ENCODE data around the gene SEPTIN1. TPM values are rescaled to one million over a fixed set of nuclear protein-coding genes. Genes with fewer than 3 reads are reported as not detected.

SEPTIN1 gene
- total and polyA plus RNA-seq, 12 donors: 0.11 to 19.8 (median 2.8) TPM; not detected in 1

DNA sequence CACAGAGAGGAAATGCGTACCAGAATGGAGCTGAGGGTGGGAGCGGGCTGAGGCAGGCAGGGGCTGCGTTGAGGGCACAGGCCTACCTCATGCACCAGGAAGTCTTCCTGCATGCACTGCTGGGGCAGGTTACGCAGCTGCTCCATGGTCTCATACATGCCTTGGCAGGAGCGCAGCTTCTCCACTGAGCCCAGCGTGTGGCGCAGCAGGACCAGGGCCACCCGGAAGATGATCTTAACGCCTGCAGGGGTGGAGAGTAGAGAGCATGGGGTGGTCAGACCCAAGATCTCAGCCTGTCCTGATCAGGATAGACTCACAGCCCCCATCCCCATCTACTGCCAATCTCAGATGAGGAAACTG lies 23.8 kb downstream of the SEPTIN1 start:
- intact Hi-C loops (cut with DNase I): no loop called here
- Histone ChIP-seq H3K27ac (no peak overlapping the region), H3K4me1 (replicated peaks in 1 of 2) (peaks cover 23 to 25% of the 10 kb centered on the region in 2 donors), H3K36me3 (replicated peaks in 1 of 2) (peaks cover 0 to 52% of the 10 kb centered on the region in 2 donors), H3K27me3 (no peaks in the 10 kb centered on the region), H3K4me3 (no peak overlapping the region), H3K9me3 (replicated peaks in 1 of 3) (no peaks in the 10 kb centered on the region)
- peak in 1 of 7 donors; percentile 17 for DNase-seq
- 90 to 93% (median 92%) methylated on average over 2 to 9 of the region's 9 CpGs; no CpG with 5 or more reads in 1 of the 4 donors for WGBS, 4 donors
- TF ChIP-seq, protein P1, sequence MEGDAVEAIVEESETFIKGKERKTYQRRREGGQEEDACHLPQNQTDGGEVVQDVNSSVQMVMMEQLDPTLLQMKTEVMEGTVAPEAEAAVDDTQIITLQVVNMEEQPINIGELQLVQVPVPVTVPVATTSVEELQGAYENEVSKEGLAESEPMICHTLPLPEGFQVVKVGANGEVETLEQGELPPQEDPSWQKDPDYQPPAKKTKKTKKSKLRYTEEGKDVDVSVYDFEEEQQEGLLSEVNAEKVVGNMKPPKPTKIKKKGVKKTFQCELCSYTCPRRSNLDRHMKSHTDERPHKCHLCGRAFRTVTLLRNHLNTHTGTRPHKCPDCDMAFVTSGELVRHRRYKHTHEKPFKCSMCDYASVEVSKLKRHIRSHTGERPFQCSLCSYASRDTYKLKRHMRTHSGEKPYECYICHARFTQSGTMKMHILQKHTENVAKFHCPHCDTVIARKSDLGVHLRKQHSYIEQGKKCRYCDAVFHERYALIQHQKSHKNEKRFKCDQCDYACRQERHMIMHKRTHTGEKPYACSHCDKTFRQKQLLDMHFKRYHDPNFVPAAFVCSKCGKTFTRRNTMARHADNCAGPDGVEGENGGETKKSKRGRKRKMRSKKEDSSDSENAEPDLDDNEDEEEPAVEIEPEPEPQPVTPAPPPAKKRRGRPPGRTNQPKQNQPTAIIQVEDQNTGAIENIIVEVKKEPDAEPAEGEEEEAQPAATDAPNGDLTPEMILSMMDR (IDR thresholded peaks at IDR 0.05): no peak
- no peak for TF ChIP-seq POLR2A (IDR thresholded peaks at IDR 0.05)

DNA sequence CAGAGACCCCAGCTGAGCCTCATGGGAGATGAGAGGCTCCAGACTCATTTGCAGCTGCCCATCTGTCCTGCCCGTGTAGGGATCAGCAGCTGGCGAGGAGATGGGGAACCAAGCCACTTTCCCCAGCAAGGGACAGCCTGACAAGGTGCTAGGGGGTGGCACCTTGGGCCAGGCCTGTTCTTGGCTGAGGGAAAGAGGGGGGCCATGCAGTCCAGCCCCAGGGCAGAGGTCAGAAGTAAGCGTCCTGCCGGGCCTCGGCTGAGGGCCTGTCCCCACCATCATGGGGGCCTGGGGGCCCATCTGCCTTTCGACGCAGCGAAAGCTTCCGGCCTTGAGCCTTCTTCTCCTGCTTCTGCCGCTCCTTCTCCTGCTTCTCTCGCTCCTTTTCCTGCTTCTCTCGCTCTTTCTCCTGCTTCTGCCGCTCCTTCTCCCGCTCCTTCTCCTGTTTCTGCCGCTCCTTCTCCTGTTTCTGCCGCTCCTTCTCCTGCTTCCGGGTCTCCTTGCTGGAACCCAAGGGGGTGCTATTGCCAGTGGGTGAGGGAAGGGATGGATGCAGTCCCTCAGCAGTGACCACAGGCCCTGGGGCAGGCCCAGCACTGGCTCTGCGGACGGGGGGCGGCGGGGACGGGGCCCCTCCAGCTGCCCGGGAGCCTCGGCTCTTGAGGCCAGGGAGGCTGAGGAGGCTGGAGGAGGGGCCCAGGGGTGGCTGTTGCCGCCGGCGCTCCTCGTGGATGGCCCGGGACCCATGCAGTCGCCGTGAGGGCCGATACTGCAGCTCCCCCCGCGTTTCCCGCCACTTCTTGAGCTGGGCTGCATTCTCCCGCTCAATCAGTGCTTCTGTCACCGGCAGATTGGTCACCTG lies 24.4 kb downstream of the SEPTIN1 start:
- H3K27ac ChIP-seq: no peak overlapping the region
- H3K4me1 ChIP-seq (replicated peaks in 1 of 2): peaks cover 24 to 26% of the 10 kb centered on the region in 2 donors
- H3K36me3 ChIP-seq (replicated peaks in 1 of 2): peaks cover 0 to 53% of the 10 kb centered on the region in 2 donors
- TF ChIP-seq POLR2A (IDR thresholded peaks at IDR 0.05): no peak
- TF ChIP-seq, protein P1 (IDR thresholded peaks at IDR 0.05): no peak
- peak in 1 of 7 donors; percentile 23 for DNase-seq
- WGBS, 4 donors: 81 to 88% (median 85%) methylated on average over 18 to 37 of the region's 37 CpGs
- no peaks in the 10 kb centered on the region for H3K27me3 ChIP-seq
- H3K4me3 ChIP-seq: no peak overlapping the region
- intact Hi-C loops (cut with DNase I): no loop called here
- H3K9me3 ChIP-seq (replicated peaks in 1 of 3): no peaks in the 10 kb centered on the region

DNA sequence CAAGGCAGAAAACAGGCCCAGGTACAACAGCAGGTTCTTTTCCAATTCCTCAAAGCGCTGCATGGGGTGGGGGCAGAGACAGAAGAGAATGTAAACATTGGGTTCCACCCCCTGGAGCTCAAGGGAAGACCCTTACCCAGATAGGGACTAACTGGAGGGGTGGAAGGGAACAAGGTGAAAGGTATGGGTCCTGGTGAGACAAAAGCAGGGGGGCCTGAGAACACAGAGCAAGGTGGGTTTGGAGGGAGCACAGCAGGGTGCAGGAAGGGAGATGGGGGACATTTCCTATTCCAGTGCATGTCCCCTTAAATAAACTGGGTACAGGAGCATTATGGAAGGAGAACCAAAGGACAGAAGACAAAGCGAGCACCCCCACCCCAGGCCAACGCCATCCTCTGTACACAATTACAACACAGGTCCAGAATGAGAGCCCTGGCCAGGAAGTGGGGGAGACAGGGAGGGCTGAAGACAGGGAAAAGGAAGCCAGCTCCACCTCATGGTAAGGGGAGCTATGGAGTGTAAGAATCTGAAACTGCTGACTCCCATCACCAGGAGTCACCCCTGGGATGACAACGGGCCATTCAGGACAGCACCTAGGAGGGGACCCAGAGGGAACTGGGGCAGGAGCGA lies 25.2 kb downstream of the SEPTIN1 start:
- no peak overlapping the region for H3K4me3 ChIP-seq
- TF ChIP-seq, protein P1 (IDR thresholded peaks at IDR 0.05): no peak
- TF ChIP-seq POLR2A (IDR thresholded peaks at IDR 0.05): no peak
- WGBS, 4 donors: 76 to 85% (median 79%) methylated on average over 5 of the region's 5 CpGs
- intact Hi-C loops (cut with DNase I): no loop called here
- H3K27ac ChIP-seq: peak overlapping the region in 2 of 5 donors; percentile 98
- H3K9me3 ChIP-seq (replicated peaks in 1 of 3): no peaks in the 10 kb centered on the region
- DNase-seq: no peak
- H3K27me3 ChIP-seq: no peaks in the 10 kb centered on the region
- H3K36me3 ChIP-seq (replicated peaks in 1 of 2): peaks cover 0 to 53% of the 10 kb centered on the region in 2 donors
- H3K4me1 ChIP-seq (replicated peaks in 1 of 2): peaks cover 31 to 33% of the 10 kb centered on the region in 2 donors

DNA sequence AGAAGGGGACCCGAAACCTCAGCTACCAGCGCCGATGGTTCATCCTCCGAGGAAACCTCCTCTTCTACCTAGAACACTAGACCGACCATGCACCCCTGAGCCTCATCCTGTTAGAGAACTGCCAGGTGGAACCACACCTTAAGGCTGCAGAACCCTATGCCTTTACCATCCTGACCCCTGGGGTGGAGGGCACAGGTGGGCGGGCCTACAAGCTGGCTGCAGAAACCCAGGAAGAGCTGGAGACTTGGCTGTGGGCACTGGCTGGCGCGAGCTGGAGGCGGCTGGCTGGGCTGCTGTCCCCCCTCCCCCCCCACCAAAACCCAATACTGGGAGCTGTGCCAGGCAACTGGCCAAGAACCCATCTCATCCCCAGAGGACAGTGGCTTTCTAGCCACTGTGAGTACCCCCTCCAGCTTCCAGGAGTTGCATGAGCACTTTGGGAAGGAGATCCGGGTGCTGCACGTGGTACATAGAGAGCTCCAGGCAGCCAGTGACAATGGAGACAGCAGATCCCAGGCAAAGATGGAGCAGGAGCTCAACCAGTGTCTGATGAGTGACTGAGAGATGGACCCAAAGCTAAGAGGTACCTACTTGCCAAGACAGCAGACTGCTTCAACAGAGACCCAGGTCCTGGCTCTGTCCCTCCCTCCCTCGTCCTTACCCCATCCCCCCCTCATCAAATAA lies 25.8 kb downstream of the SEPTIN1 start:
- H3K36me3 ChIP-seq (replicated peaks in 1 of 2): peaks cover 0 to 57% of the 10 kb centered on the region in 2 donors
- no peak for TF ChIP-seq POLR2A (IDR thresholded peaks at IDR 0.05)
- TF ChIP-seq, protein P1 (IDR thresholded peaks at IDR 0.05): no peak
- H3K27me3 ChIP-seq: no peaks in the 10 kb centered on the region
- H3K9me3 ChIP-seq (replicated peaks in 1 of 3): no peaks in the 10 kb centered on the region
- peak overlapping the region; percentile 78 to 98 (median 95) for H3K27ac ChIP-seq
- WGBS, 4 donors: 58 to 82% (median 70%) methylated on average over 6 to 12 of the region's 12 CpGs
- peak overlapping the region in 1 of 4 donors; percentile 90 for H3K4me3 ChIP-seq
- intact Hi-C loops (cut with DNase I): no loop called here
- DNase-seq: peak; percentile 66 to 79 (median 71)
- H3K4me1 ChIP-seq (replicated peaks in 1 of 2): peaks cover 38 to 40% of the 10 kb centered on the region in 2 donors
